Embryonic facial prominence (tissue), 1 donor: ENCODE results near the gene RNF222.

ENCODE experiments used
- DNase-seq: peaks from one replicate; pipeline ENCODE4 v3.0.0-alpha.2; 2016; ENCODE audit errors: extremely low spot score

Gene RNF222, protein sequence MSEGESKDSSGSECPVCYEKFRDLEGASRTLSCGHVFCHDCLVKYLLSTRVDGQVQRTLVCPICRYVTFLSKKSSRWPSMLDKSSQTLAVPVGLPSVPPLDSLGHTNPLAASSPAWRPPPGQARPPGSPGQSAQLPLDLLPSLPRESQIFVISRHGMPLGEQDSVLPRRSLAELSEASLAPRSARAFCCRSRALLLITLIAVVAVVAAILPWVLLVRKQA

DNA sequence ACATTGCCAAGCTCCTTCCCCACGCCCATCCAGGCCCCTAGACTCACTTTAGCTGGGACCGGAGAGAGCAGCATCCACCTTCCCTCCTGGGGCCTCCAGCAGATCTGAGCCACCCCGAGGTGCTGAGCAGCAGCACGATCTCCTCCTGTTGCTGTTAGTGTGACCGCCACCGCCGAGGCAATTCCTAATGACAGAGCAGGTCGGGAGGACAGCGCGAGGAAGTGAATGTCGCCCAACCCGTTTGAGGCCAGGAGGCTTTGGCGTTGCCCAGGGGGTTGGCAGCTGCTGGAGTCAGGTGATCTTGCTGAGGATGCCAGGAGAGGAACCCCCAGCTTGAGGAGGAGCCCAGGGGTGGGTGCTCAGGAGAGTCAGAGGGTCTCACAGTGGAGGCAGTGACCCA is at the start of gene RNF222:
TSS of gene RNF222 (minus strand) at position 192 of the 400 bp plus-strand sequence. CDS start 4,366 bp downstream, outside the sequence.
- DNase-seq, result no peak

DNA sequence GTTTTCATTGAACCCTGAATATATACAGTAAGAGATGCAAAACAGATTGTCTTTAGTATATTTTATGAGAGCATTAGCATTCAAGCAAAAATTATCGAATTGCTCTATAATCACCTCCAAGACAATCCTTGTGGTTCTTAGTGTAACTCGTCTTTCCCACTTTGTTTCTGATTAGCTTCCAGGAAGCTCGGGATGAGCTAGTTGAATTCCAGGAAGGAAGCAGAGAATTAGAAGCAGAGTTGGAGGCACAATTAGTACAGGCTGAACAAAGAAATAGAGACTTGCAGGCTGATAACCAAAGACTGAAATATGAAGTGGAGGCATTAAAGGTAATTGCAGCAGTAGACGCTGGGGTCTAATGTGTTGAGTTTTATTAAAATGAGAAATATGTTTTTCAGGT is 47.9 kb upstream of the RNF222 start:
- DNase-seq, result no peak

DNA sequence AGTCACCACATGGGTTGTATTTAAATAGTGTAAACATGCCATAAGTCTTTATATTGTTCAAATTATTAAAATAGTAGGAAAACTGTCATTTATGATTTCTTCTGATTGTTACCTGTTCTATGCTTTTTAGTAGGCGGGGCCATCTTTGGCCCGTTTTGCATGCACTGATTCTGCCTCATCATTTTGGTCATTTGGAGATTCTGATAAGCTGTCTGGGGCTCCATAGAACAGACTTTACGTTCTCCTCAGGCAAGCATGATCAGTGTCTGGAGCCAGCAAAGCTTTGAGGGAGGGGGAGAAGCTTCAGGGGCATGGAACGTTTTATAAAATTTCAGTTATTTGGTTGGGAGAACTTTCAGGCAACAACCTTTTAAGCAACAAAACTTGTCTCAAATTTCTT is 46.9 kb upstream of the RNF222 start:
- no peak for DNase-seq

DNA sequence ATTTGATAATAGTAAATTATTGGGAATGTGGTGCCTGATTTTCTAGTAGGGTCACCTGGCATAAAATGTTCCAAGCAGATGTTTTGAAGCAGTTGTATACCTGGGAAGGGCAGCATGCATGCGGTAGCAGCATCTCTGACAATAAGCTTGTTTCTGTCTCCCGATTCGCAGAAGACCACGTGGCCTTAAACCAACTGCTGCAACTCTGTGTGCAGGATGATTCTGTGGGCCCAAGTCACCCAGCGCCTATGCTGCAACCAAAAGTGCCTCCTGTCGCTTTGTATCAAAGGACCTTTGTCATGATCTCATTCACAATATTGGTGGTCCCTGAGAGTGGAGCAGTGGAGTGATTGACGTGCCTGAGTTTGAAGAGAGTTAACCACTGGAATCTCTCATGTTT is 46.1 kb upstream of the RNF222 start:
- no peak for DNase-seq

DNA sequence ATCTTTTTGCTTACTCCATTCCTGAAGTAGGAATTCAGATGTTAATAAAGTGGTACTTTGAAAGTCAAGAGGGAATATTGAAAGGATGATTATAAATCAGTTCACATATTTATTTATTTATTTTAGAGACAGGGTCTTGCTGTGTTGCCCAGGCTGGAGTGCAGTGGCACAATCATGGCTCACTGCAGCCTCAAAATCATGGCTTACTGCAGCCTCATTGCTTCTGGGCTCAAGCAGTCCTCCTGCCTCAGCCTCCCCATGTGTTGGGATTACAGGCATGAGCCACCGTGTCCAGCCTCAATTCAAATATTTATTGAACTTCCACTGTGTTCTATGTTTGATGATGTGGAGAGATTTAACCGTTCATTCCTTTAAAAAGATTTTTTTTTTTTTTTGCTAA is 44.7 kb upstream of the RNF222 start:
- no peak for DNase-seq

DNA sequence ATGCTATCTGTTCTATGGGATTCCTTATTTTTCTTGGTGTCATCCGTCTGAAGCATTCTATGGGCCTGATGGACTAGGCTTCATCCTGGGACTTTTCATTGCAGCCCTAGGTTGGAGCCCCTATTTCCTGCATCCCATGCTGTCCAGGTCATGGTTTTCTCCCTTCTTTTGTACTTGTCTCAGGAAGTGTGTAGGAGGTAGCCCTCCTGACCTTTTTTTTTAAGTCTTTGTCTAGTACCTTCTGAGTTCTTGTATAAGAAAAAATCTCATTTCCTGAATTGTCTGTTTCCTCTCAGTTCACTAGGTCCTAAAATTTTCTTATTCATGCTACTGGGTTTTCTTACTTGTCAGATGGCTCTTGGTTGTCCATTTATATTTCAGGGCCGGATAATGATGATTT is 44.1 kb upstream of the RNF222 start:
- no peak for DNase-seq

DNA sequence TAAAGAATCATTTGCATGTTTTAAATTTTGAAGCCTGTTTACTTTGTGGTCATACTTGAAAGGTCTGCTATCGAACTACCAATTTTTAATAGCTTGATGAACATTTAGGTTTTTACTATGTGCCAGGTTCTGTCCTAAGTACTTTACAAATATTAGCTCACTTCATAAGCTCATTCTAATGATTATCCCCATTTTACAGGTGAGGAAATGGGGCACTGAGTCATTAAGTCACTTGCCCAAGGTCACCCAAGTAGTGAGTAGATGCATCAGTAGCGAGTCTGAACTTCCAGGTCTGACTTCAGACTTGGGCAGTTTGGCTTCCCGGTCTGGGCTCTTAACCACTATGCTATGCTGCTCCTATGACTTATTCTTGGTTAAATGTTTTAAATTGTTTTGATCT is 42.1 kb upstream of the RNF222 start:
- DNase-seq, result no peak

DNA sequence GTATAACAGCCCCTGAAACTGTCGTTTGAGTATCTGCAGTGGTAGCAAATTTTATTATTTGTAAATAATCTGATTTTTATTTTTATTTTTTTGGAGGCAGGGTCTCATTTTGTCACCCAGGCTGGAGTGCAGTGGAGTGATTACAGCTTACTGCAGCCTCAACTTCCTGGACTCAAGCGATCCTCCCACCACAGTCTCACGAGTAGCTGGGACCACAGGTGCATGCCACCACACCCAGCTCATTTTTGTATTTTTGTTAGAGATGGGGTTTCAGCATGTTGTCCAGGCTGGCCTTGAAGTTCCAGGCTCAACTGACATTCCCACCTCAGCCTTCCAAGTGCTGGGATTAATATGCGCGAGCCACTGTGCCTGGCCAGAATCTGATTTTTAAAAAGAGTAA is 40.8 kb upstream of the RNF222 start:
- DNase-seq, result no peak

DNA sequence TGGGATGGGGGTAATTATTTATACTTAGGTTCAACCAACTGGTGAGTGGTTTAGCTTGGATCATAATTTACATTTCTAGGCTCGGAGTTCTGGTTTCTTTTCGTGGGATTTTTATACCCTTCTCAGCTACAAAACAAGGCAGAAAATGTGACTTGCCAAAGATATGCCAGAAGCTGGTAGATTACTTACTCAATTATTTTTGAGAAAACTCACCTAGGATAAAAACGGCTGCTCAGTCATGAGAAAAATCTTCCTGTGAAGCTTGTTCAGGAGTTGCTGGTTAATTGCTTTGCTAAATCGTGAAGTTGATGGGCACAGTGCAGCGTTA is 39.2 kb upstream of the RNF222 start:
- DNase-seq, result no peak

DNA sequence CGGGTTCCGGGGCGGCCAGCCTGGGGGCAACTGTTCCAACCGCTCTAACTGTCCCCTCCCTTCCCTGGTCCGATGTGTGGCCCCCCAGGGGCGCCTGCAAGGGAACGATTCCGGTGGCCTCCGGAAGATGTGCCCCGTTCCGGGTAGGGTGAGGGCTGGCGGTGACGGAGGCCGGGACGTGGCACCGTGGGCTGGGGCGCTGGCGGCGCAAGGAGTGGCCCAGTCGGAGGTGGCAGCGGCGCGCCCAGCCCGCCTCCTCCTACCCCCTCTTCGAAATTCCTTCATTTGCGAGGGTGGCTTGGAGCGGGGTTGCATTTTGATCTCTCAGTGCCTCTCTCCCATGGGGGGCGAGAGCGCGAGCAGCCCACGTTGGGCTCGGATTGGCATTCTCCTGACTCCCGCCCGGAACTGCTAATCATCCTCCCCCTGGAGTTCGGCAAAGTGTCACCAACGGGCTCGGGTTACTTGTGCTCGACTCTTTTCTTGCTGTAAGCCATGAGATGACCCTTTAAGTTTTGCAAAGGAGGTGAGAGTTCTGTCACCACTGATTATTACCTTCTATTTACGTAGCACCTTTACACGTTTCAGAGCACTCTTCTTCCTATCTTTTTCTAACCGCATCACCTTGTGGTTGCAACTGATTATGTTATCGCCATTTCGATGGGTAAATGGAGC is 38.7 kb upstream of the RNF222 start:
- peak; percentile 12 for DNase-seq

DNA sequence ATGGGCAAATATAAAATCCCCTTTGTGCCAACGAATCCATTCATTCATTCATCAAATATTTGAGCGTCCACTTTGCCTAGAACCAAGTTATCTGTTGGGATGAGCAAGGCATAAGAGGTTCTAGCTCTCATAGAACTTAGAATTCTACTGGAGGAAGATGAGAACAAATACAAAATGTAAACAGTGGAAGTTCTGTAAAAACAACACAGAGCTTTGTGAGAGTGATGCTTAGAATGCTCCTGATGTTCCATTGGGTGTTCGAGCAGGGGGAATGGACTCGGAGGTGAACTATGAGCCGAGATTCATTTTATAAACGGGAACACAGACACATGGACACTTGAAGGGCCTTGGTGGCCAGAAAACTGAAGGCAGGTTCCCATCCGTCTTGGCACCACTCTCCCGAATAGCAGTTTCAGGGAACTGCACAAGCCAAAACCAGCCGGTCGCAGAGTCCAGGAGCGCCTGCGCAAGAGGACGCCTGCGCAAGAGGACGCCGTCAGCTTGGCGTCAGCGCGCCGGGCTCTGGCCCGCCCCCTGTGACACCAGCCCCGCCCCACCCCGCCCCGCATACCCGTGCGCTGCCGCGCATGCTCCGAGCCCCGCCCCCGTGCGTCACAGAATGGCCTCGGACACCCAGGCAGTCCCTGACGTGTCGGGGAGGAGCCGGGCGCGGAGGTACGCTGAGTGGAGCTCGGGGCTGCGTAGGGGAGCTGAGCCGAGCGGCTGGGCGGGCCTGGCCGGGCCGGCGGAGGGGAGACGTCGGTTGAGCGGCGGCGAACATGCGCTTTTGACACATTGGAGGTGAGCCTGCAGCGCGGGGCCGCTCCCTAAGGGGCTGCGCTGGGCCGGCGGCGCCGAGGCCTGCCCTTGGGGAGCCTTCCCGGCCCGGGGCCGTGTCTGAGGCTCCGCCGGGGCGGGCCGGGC is 37.9 kb upstream of the RNF222 start, which contains the start of gene NDEL1:
TSS of gene NDEL1 (plus strand) at position 640 of the 924 bp plus-strand sequence. CDS start 8,388 bp downstream, outside the sequence.
- peak; percentile 94 for DNase-seq

DNA sequence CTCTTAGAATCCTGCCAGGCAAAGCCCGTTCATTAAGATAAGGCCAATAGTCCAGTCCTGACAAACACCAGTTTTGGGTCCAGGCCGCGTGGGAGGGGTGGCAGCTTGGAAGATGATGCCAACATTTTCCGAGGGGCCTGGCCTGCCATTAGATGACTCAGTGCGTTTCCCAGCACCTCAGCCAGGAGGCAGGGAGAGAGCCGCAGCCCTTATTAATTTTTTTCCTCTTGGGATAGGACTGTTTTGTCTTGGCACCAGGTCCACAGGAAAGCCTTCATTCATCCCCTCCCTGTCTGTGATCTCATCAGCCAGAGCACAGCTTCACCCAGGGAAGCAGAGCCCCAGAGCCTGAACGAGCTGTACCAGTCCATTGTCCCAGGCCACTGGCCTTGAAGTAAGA is 33.3 kb upstream of the RNF222 start:
- DNase-seq, result no peak

DNA sequence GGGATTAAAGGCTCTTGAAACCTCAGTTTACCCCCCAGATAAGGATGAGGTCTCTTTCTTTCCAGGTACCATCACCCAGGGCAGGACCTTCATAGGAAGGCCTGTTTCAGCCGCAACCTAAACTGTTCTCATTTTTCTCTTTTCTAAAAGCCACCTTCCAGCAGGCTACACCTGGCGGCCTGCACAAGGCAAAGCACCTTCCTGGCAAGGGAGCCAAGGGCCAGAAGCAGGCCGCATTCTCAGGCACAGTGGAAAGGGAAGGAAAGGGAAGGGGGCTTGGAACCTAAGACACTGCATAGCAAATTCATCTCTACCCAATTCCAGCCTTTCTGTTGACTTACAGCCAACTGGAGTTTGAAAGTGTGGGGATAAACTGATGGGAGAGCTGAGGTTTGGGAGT is 29.2 kb upstream of the RNF222 start:
- DNase-seq, result no peak

DNA sequence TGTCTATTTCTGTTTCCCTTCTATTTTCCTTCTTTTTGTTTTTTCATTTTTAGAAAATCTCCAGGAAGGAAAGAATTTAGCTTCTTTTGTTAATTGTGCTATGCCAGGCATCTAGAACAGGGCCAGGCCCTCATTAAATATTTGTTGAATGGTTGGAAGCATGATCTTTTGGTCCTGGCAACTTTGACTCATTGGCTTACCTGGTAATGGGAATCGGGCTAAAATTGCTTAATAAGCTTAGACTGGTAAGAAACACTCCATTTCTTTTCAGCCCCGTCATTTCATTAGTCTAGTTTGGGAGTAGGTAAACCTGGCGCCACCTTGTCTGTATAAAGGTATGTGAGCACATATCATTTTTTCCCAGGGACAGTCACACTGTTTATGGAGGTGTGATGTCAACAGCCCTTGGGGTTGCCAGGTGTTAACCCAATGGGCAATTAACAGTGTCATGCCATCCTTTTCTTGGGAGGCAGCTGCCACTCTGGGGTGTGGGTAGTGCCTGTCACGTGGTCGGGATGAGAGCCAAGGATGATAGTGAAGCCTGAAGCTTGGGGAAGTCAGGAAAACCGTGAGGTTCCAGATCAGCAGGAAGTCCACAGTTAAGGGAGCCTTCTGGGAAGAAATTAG is 28.6 kb upstream of the RNF222 start:
- DNase-seq, result no peak

DNA sequence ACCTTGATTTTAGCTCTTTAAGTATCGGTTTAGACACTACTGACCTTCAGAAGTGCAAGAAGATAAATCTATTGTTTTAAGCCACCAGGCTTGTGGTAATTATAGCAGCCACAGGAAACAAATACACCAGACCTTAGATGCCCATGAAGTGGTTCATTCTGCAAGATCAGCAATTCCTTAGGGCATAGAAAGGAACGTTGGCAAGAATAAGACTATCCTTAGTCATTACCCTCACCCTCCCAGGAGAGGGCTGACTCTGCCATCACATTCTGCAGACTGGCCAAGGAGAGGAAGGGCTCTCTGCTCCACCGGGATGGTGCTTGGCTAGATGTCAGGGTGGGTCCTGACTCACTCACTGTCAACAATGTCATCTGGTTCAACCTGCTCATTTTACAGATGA is 23.9 kb upstream of the RNF222 start:
- DNase-seq, result no peak

DNA sequence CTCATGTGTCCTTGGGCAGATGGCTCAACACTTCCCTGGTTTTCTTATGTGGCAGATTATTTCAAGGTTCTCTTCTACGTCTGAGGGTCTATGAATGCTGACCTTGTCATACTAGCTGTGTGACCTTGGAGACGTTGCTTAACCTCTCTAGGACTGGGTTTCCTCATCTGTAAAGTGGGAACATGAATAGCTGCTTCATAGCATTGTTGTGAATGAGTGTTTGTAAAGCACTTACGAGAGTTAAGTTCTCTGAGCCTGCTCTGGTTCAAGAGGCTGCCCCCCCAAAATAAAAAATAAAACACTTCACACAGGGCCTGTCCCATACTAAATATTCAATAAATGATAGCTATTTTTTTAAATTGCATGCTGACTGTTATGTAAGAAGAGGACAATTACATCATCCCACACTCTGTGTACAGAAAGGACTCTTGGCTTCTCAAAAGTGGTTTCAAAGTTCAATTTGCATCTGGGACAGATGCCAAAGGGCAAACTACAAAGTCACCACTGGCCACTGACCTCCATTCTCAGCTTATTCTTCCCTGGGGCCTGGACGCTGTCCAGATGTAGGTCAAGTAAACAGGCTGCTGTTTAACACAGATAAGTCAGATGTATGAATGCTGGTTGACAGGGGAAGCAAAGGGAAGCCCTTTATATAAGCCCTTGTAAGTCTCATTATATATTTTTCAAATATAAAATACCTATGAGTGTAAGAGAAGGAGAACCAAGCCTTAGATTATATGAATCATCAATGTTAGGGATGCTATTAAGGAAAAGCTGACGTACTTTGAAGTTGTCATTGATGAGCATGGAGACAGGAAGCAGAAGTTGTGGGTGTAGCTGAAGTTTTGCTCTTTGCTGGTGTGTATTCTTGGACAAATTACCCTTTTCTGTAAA is 22.7 kb upstream of the RNF222 start:
- DNase-seq, result no peak

DNA sequence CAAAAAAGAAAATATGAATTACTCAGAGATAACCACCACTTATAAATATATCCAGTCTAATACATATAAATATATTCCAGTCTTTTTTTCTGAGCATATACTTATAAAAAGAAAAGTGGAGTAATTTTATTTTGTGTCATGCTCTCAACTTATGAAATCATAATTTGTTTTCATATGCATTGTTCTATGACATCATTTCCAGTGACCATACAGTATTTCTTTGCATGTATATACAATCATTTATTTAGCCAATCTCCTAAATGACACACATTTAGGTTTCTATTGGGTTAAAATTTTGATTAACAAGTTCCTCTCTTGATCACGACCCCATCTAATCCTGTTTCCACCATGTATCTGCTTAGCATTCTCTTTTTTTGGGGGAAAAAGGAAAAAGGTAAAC is 21.7 kb upstream of the RNF222 start:
- DNase-seq, result no peak

DNA sequence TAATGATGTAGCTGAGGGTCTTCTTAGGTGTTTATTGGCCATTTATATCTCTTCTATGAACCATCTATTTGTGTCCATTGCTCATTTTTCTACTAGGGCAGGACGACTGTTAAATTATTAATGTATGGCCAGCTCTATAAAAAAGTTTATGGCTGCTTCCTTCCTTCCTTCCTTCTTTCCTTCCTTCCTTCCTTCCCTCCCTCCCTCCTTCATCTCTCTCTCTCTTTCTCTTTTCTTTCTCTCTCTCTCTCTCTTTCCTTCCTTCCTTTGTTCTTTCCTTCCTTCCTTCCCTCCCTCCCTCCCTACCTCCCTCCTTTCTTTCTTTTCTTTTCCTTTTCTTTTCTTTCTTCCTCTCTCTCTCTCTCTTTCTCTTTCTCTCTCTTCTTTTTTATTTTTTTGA is 20.8 kb upstream of the RNF222 start:
- no peak for DNase-seq

DNA sequence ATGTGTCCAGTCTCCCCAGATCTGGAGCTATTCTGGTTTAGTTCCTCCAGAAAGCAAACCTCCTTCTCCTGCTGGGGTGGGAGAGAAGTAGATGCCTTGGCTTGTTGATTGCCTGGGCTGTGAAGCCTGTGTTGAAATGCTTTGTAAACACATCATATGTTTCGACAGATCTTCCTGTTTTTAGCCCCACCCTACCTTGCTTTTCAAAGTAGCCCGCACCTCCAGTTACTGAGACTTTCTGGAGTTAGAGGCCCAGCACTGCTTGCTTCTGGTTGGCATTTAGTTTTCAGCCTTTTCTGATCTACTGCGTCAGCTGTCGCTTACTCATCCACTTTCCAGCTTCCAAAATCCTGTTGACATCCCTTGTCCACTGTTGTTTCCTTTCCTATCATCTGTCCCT is 20.2 kb upstream of the RNF222 start:
- no peak for DNase-seq

DNA sequence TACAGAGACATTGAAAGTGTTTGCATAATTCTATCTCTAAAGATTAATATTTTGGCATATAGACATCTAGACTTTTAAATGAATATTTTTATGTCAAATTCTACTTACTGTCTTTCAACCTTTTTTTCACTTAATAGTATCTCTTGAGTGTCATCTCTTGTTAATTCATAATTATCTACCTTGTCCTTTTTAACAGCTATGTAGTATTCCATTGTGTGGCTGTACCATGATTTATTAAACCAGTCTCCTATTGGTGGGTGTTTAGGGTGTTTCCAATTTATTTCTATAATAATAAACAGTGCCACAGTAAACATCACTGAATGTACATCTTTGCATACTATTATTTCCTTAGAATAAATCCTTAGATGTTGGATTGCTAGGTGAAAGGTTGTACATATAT is 16.3 kb upstream of the RNF222 start:
- no peak for DNase-seq

DNA sequence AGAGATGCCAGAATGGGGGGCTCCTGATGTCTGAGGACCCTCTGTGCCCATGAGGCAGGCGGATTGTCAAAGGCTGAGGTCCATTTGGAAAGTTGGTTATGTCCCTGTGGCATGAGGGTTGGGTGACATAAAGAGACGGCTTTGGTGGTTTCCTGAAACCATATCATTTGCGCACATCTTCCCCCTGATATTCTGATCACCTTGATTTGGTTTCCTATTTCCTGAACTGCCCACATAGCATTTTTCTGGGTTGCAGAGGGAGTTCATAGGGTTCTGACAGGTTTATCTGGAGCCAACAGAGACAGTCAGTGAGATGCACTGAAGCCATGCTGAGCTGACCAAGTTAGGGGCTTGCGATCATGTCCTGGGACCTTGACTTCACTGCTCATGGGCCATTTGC is 15.7 kb upstream of the RNF222 start:
- DNase-seq, result no peak
